ENCODE measurements around the gene IL22RA1. TPM values are rescaled to one million over a fixed set of nuclear protein-coding genes. Genes with fewer than 3 reads are reported as not detected.

Gene IL22RA1
- total and polyA plus RNA-seq, 9 donors, result 0.07 to 1.5 (median 0.38) TPM; not detected in 1

- no peaks in the 10 kb centered on the region for H3K27me3 ChIP-seq
- H3K36me3 ChIP-seq, result no peaks in the 10 kb centered on the region
- TF ChIP-seq POLR2A (IDR thresholded peaks at IDR 0.05), result no peak
- no peak for TF ChIP-seq EP300 (IDR thresholded peaks at IDR 0.05)
- TF ChIP-seq CTCF (IDR thresholded peaks at IDR 0.05), result no peak
- H3K4me1 ChIP-seq (ENCODE audit: insufficient read depth), result no peaks in the 10 kb centered on the region
- WGBS, 3 donors, result 79 to 93% (median 91%) methylated on average over 6 of the region's 6 CpGs
- H3K4me3 ChIP-seq, result no peak overlapping the region
- H3K27ac ChIP-seq, result no peak overlapping the region
- intact Hi-C loops (cut with DNase I), result no loop called here
- no peaks in the 10 kb centered on the region for H3K9me3 ChIP-seq
- no peak for DNase-seq
Observed at GRCh38 chr1:24123611-24124010, 19.3 kb downstream of the IL22RA1 start.

- no peaks in the 10 kb centered on the region for H3K4me1 ChIP-seq (ENCODE audit: insufficient read depth)
- H3K36me3 ChIP-seq, result no peaks in the 10 kb centered on the region
- WGBS, 3 donors, result 90 to 94% (median 92%) methylated on average over 7 of the region's 7 CpGs
- TF ChIP-seq EP300 (IDR thresholded peaks at IDR 0.05) (no peak), CTCF (IDR thresholded peaks at IDR 0.05) (no peak), POLR2A (IDR thresholded peaks at IDR 0.05) (no peak)
- no peak for DNase-seq
- intact Hi-C loops (cut with DNase I), result no loop called here
- H3K27ac ChIP-seq, result no peak overlapping the region
- H3K4me3 ChIP-seq, result no peak overlapping the region
- H3K27me3 ChIP-seq, result no peaks in the 10 kb centered on the region
- H3K9me3 ChIP-seq, result no peaks in the 10 kb centered on the region
Observed at GRCh38 chr1:24122776-24123175, 20.2 kb downstream of the IL22RA1 start.

- WGBS, 3 donors, result 87 to 90% (median 88%) methylated on average over 14 of the region's 14 CpGs
- no peaks in the 10 kb centered on the region for H3K4me1 ChIP-seq (ENCODE audit: insufficient read depth)
- intact Hi-C loops (cut with DNase I), result no loop called here
- no peaks in the 10 kb centered on the region for H3K9me3 ChIP-seq
- no peak overlapping the region for H3K4me3 ChIP-seq
- TF ChIP-seq CTCF (IDR thresholded peaks at IDR 0.05) (no peak), POLR2A (IDR thresholded peaks at IDR 0.05) (no peak), EP300 (IDR thresholded peaks at IDR 0.05) (no peak)
- H3K27ac ChIP-seq, result no peak overlapping the region
- no peak for DNase-seq
- H3K36me3 ChIP-seq, result no peaks in the 10 kb centered on the region
- no peaks in the 10 kb centered on the region for H3K27me3 ChIP-seq
Observed at GRCh38 chr1:24121406-24121805, 21.5 kb downstream of the IL22RA1 start.

GRCh38 chr1:24120965-24121364 lies 22.0 kb downstream of the IL22RA1 start:
- TF ChIP-seq POLR2A (IDR thresholded peaks at IDR 0.05) (no peak), CTCF (IDR thresholded peaks at IDR 0.05) (no peak), EP300 (IDR thresholded peaks at IDR 0.05) (no peak)
- no peak overlapping the region for H3K27ac ChIP-seq
- no peaks in the 10 kb centered on the region for H3K4me1 ChIP-seq (ENCODE audit: insufficient read depth)
- 72 to 84% (median 81%) methylated on average over 3 of the region's 3 CpGs for WGBS, 3 donors
- no peaks in the 10 kb centered on the region for H3K27me3 ChIP-seq
- H3K4me3 ChIP-seq, result no peak overlapping the region
- H3K9me3 ChIP-seq, result no peaks in the 10 kb centered on the region
- intact Hi-C loops (cut with DNase I), result no loop called here
- no peaks in the 10 kb centered on the region for H3K36me3 ChIP-seq
- no peak for DNase-seq
